Astrocyte of the spinal cord (primary cell): Measurements from ENCODE around the gene JDP2.
"Not testable (repeated sequence)": the region's sequence is repeated elsewhere in the genome, so short reads cannot be mapped to it uniquely, and the experiment has no call there.

ENCODE experiments used
- DNase-seq: peaks from one replicate; pipeline ENCODE4 v3.0.0; 2011; ENCODE audit warnings: low read depth, low spot score
- H3K4me3 ChIP-seq: 2 replicates; pipeline ENCODE4 v1.5.1; 2011; ENCODE audit warnings: low read depth, mild to moderate bottlenecking, low read length, moderate library complexity
- in situ Hi-C: cut with HindIII; loops from 2 replicates; pipeline ENCODE4 v1.10.0; 2017; ENCODE audit warnings: low sequenced_read_pairs
- TF ChIP-seq, protein P1 (sequence below): IDR thresholded peaks from 2 replicates; pipeline ENCODE4 v1.5.1; 2012; ENCODE audit warnings: low read depth, mild to moderate bottlenecking, low read length, inconsistent platforms

JDP2 gene

DNA sequence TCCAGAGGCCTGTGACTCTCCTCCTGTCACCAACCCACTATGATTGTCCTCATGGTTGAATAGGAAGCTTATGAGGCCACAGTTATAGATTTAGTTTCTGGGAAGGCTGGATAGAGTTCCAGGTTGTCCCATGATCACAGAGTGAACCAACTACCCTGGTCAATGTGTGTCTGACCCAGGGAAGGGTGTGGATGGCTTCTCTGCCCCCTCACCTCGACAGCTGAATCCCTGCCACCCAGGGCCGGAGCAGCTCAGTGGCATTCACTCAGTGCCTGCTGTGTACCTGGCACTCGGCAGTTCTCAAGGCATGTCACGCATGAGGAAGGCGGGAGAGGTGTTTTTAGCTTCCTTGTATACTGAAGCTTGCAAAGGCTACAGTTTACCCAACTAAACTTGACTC is 43.2 kb downstream of the JDP2 start:
- in situ Hi-C loops = no loop called here
- TF ChIP-seq, protein P1, sequence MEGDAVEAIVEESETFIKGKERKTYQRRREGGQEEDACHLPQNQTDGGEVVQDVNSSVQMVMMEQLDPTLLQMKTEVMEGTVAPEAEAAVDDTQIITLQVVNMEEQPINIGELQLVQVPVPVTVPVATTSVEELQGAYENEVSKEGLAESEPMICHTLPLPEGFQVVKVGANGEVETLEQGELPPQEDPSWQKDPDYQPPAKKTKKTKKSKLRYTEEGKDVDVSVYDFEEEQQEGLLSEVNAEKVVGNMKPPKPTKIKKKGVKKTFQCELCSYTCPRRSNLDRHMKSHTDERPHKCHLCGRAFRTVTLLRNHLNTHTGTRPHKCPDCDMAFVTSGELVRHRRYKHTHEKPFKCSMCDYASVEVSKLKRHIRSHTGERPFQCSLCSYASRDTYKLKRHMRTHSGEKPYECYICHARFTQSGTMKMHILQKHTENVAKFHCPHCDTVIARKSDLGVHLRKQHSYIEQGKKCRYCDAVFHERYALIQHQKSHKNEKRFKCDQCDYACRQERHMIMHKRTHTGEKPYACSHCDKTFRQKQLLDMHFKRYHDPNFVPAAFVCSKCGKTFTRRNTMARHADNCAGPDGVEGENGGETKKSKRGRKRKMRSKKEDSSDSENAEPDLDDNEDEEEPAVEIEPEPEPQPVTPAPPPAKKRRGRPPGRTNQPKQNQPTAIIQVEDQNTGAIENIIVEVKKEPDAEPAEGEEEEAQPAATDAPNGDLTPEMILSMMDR = no peak
- DNase-seq = no peak
- no peak overlapping the region for H3K4me3 ChIP-seq

GRCh38 chr14:75474127-75474526 is 46.3 kb downstream of the JDP2 start:
- H3K4me3 ChIP-seq, in situ Hi-C loops, DNase-seq: not testable (repeated sequence)

GRCh38 chr14:75476274-75476995 is 48.6 kb downstream of the JDP2 start:
- no peak overlapping the region for H3K4me3 ChIP-seq
- no peak for DNase-seq
- TF ChIP-seq, protein P1 = no peak
- in situ Hi-C loops = no loop called here

GRCh38 chr14:75477881-75478280 is 50.1 kb downstream of the JDP2 start:
- in situ Hi-C loops = no loop called here
- TF ChIP-seq, protein P1 = no peak
- no peak overlapping the region for H3K4me3 ChIP-seq
- DNase-seq = no peak

GRCh38 chr14:75479770-75480600 is 52.2 kb downstream of the JDP2 start:
- TF ChIP-seq, protein P1 = no peak
- no peak for DNase-seq
- in situ Hi-C loops = no loop called here
- no peak overlapping the region for H3K4me3 ChIP-seq

- H3K4me3 ChIP-seq = no peak overlapping the region
- TF ChIP-seq, protein P1 = no peak
- DNase-seq = no peak
- in situ Hi-C loops = no loop called here
Observed at GRCh38 chr14:75482366-75482765, 54.5 kb downstream of the JDP2 start.
